Measurements from ENCODE around the gene TUSC2.

Gene TUSC2

GRCh38 chr3:50355829-50356552, 28.0 kb upstream of the TUSC2 start:
- no peaks in the 10 kb centered on the region for H4K20me1 ChIP-seq (ENCODE audit: insufficient read depth, low read length)

GRCh38 chr3:50354850-50355249, 26.8 kb upstream of the TUSC2 start:
- peaks cover 34% of the 10 kb centered on the region for H3K4me1 ChIP-seq (ENCODE audit: low read length)
- H3K27ac ChIP-seq (ENCODE audit: low read length) = no peak overlapping the region
- no peak for DNase-seq
- H2AFZ ChIP-seq (ENCODE audit: low read length) = no peak overlapping the region
- no peak overlapping the region for H3K4me3 ChIP-seq (ENCODE audit: low read length)
- H3K36me3 ChIP-seq (replicated peaks; ENCODE audit: insufficient read depth, low read length) = peaks cover 11% of the 10 kb centered on the region; the same call in 1 of the 2 replicates
- TF ChIP-seq CTCF (IDR thresholded peaks at IDR 0.05; ENCODE audit: low read length) (no peak), EZH2phosphoT487 (IDR thresholded peaks at IDR 0.05; ENCODE audit: low read length) (no peak), EZH2 (optimal IDR thresholded peaks at IDR 0.05; ENCODE audit: low read depth, low read length) (no peak)
- no peaks in the 10 kb centered on the region for H3K9me3 ChIP-seq (replicated peaks; ENCODE audit: insufficient read depth, low read length)
- H3F3A ChIP-seq (ENCODE audit: insufficient read depth, low read length) = 0 out of 2 replicates have a peak, but pooled peaks cover 6% of the 10 kb centered on the region
- H3K9ac ChIP-seq (ENCODE audit: low read length) = no peak overlapping the region
- no peaks in the 10 kb centered on the region for H3K9me2 ChIP-seq (replicated peaks; ENCODE audit: insufficient read depth, low read length)
- H4K20me1 ChIP-seq (ENCODE audit: insufficient read depth, low read length) = no peaks in the 10 kb centered on the region
- peaks cover 82% of the 10 kb centered on the region for H3K79me2 ChIP-seq (ENCODE audit: low read length)
- H3K4me2 ChIP-seq (ENCODE audit: low read depth, low read length) = no peak overlapping the region
- H3K27me3 ChIP-seq (replicated peaks; ENCODE audit: insufficient read depth, low read length) = no peaks in the 10 kb centered on the region

More at GRCh38 chr3:50355829-50356552, 28.0 kb upstream of the TUSC2 start:
- no peak overlapping the region for H3K27ac ChIP-seq (ENCODE audit: low read length)
- no peaks in the 10 kb centered on the region for H3K9me2 ChIP-seq (replicated peaks; ENCODE audit: insufficient read depth, low read length)
- H3K4me2 ChIP-seq (ENCODE audit: low read depth, low read length) = peak overlapping the region; percentile 87
- H3F3A ChIP-seq (ENCODE audit: insufficient read depth, low read length) = 0 out of 2 replicates have a peak, but pooled peaks cover 6% of the 10 kb centered on the region
- H3K36me3 ChIP-seq (replicated peaks; ENCODE audit: insufficient read depth, low read length) = peaks cover 11% of the 10 kb centered on the region; the same call in 1 of the 2 replicates
- no peak for DNase-seq
- H3K9me3 ChIP-seq (replicated peaks; ENCODE audit: insufficient read depth, low read length) = no peaks in the 10 kb centered on the region
- no peak for TF ChIP-seq EZH2 (optimal IDR thresholded peaks at IDR 0.05; ENCODE audit: low read depth, low read length)
- no peak for TF ChIP-seq EZH2phosphoT487 (IDR thresholded peaks at IDR 0.05; ENCODE audit: low read length)
- no peak for TF ChIP-seq CTCF (IDR thresholded peaks at IDR 0.05; ENCODE audit: low read length)
- no peak overlapping the region for H3K4me3 ChIP-seq (ENCODE audit: low read length)
- peaks cover 75% of the 10 kb centered on the region for H3K79me2 ChIP-seq (ENCODE audit: low read length)
- no peaks in the 10 kb centered on the region for H3K27me3 ChIP-seq (replicated peaks; ENCODE audit: insufficient read depth, low read length)
- H2AFZ ChIP-seq (ENCODE audit: low read length) = no peak overlapping the region
- H3K4me1 ChIP-seq (ENCODE audit: low read length) = peaks cover 35% of the 10 kb centered on the region
- no peak overlapping the region for H3K9ac ChIP-seq (ENCODE audit: low read length)

GRCh38 chr3:50354186-50354764, 26.3 kb upstream of the TUSC2 start:
- Histone ChIP-seq H4K20me1 (ENCODE audit: insufficient read depth, low read length) (no peaks in the 10 kb centered on the region), H3F3A (ENCODE audit: insufficient read depth, low read length) (0 out of 2 replicates have a peak, but pooled peaks cover 6% of the 10 kb centered on the region), H3K36me3 (replicated peaks; ENCODE audit: insufficient read depth, low read length) (peaks cover 11% of the 10 kb centered on the region; the same call in 1 of the 2 replicates), H3K27ac (ENCODE audit: low read length) (no peak overlapping the region), H3K4me1 (ENCODE audit: low read length) (peaks cover 38% of the 10 kb centered on the region), H3K27me3 (replicated peaks; ENCODE audit: insufficient read depth, low read length) (no peaks in the 10 kb centered on the region), H3K9me2 (replicated peaks; ENCODE audit: insufficient read depth, low read length) (no peaks in the 10 kb centered on the region), H3K79me2 (ENCODE audit: low read length) (peaks cover 88% of the 10 kb centered on the region), H3K4me2 (ENCODE audit: low read depth, low read length) (no peak overlapping the region), H3K9ac (ENCODE audit: low read length) (no peak overlapping the region), H2AFZ (ENCODE audit: low read length) (no peak overlapping the region), H3K9me3 (replicated peaks; ENCODE audit: insufficient read depth, low read length) (no peaks in the 10 kb centered on the region), H3K4me3 (ENCODE audit: low read length) (no peak overlapping the region)
- TF ChIP-seq CTCF (IDR thresholded peaks at IDR 0.05; ENCODE audit: low read length) (no peak), EZH2 (optimal IDR thresholded peaks at IDR 0.05; ENCODE audit: low read depth, low read length) (no peak), EZH2phosphoT487 (IDR thresholded peaks at IDR 0.05; ENCODE audit: low read length) (no peak)
- DNase-seq = no peak

Data from MM.1S (cell line).